K562 (cell line): Measurements from ENCODE around the gene SESN2. TPM values are rescaled to one million over a fixed set of nuclear protein-coding genes. Genes with fewer than 3 reads are reported as not detected.
A peak's percentile ranks its signal among the peaks of the same experiment; 100 is the strongest.

ENCODE experiments used
- CBFA2T2 ChIP-seq: fragments of 450-650 bp; conservative IDR thresholded peaks from 2 replicates; pipeline ENCODE4 v1.6.1; 2017; ENCODE audit warnings: mild to moderate bottlenecking
- CCAR2 ChIP-seq: fragments of 200-400 bp; formaldehyde crosslinking; IDR thresholded peaks from 2 replicates; pipeline ENCODE4 v1.6.1; 2017; ENCODE audit warnings: mild to moderate bottlenecking, low read depth, low read length
- LEF1 ChIP-seq: fragments of 450-650 bp; IDR thresholded peaks from 2 replicates; pipeline ENCODE4 v1.6.1; 2016; ENCODE audit warnings: mild to moderate bottlenecking
- MLX ChIP-seq, 2 experiments: fragments of 450-650 bp in 1 of 2; sonication (generic) in 1 of 2; formaldehyde crosslinking; conservative IDR thresholded peaks; 2 replicates each; pipeline versions ENCODE4 v1.4.0 to v1.8.1; 2020 to 2022; ENCODE audit warnings: mild to moderate bottlenecking in 1 of 2, missing genetic modification reagents in 1 of 2
- SOX6 ChIP-seq: fragments of 450-650 bp; IDR thresholded peaks from 2 replicates; pipeline ENCODE4 v1.6.1; 2014; ENCODE audit warnings: mild to moderate bottlenecking
- TCF3 ChIP-seq: sonication (generic); formaldehyde crosslinking; IDR thresholded peaks from 2 replicates; pipeline ENCODE4 v1.4.0; 2020; ENCODE audit warnings: mild to moderate bottlenecking, missing genetic modification reagents
- ZNF140 ChIP-seq: fragments of 250-450 bp; sonication (Bioruptor Pico); IDR thresholded peaks from 2 replicates; pipeline ENCODE4 v1.8.0; 2021; ENCODE audit warnings: moderate library complexity, mild to moderate bottlenecking, inconsistent platforms
- ZNF717 ChIP-seq: fragments of 250-450 bp; sonication (Bioruptor Pico); IDR thresholded peaks from 2 replicates; pipeline ENCODE4 v1.5.0; 2021
- ZNF76 ChIP-seq: fragments of 250-450 bp; sonication (Bioruptor Pico); IDR thresholded peaks from 2 replicates; pipeline ENCODE4 v1.4.0; 2020; ENCODE audit warnings: mild to moderate bottlenecking, moderate library complexity, borderline replicate concordance
- polyA plus RNA-seq, 8 experiments: library from polyadenylated mRNA; depleted of rRNA in 4 of 8; stranded (reverse) in 5 of 8; unstranded in 3 of 8; fragments of >200 nt; fragmentation: Nextera tagmentation in 2 of 8; fragmentation: Illumina TruSeq in 1 of 8; extraction: Ambion mirVana in 2 of 8; extraction: Trizol in 1 of 8; gene quantifications; 2 replicates each; pipeline versions ENCODE4 v1.2.1 to v1.2.3, GENCODE V29; 2011 to 2014; ENCODE audit warnings: inconsistent platforms in 1 of 8, missing spikeins in 1 of 8
- total RNA-seq, 7 experiments: library from RNA; depleted of rRNA in 6 of 7; stranded (reverse); fragments of >200 nt in 6 of 7; fragmentation: Illumina TruSeq in 2 of 7; extraction: Trizol in 2 of 7; gene quantifications; 2 replicates each; pipeline versions ENCODE4 v1.2.1 to v1.2.3, GENCODE V29; 2011 to 2021; ENCODE audit warnings: low replicate concordance in 1 of 7
- TF ChIP-seq, protein P1 (sequence below): fragments of 450-650 bp; conservative IDR thresholded peaks from 2 replicates; pipeline ENCODE4 v1.6.1; 2016; ENCODE audit warnings: missing genetic modification characterization, low read depth, mild to moderate bottlenecking, missing compliant biosample characterization, moderate library complexity

Gene SESN2
- total and polyA plus RNA-seq, 9 of the 15 experiments (the other 6 are each of a cell fraction or from before 2014, with no cell fraction given) = 3.7 to 71.3 (median 16.8) TPM

GRCh38 chr1:28328228-28328648 is 68.9 kb downstream of the SESN2 start (continued):
- no peak for TF ChIP-seq MLX (CRISPR knock-in tag; conservative IDR thresholded peaks at IDR 0.05)
- no peak for TF ChIP-seq CBFA2T2
- no peak for TF ChIP-seq ZNF76
- no peak for TF ChIP-seq ZNF140 (CRISPR knock-in tag)
- TF ChIP-seq CCAR2 = no peak
- TF ChIP-seq ZNF717 (CRISPR knock-in tag) = 0 out of 2 replicates have a peak, but pooled peaks have one; percentile 44
- no peak for TF ChIP-seq SOX6
- TF ChIP-seq, protein P1, sequence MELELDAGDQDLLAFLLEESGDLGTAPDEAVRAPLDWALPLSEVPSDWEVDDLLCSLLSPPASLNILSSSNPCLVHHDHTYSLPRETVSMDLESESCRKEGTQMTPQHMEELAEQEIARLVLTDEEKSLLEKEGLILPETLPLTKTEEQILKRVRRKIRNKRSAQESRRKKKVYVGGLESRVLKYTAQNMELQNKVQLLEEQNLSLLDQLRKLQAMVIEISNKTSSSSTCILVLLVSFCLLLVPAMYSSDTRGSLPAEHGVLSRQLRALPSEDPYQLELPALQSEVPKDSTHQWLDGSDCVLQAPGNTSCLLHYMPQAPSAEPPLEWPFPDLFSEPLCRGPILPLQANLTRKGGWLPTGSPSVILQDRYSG = no peak
- TF ChIP-seq LEF1 = no peak
- TF ChIP-seq TCF3 (CRISPR knock-in tag) = no peak
